MV-4-11 (cell line): ENCODE results near the gene AMPD2.

Source experiments
- DNase-seq: peaks from one replicate; lab custom pipeline; 2025; lab: John Stamatoyannopoulos, UW

AMPD2 gene

DNA sequence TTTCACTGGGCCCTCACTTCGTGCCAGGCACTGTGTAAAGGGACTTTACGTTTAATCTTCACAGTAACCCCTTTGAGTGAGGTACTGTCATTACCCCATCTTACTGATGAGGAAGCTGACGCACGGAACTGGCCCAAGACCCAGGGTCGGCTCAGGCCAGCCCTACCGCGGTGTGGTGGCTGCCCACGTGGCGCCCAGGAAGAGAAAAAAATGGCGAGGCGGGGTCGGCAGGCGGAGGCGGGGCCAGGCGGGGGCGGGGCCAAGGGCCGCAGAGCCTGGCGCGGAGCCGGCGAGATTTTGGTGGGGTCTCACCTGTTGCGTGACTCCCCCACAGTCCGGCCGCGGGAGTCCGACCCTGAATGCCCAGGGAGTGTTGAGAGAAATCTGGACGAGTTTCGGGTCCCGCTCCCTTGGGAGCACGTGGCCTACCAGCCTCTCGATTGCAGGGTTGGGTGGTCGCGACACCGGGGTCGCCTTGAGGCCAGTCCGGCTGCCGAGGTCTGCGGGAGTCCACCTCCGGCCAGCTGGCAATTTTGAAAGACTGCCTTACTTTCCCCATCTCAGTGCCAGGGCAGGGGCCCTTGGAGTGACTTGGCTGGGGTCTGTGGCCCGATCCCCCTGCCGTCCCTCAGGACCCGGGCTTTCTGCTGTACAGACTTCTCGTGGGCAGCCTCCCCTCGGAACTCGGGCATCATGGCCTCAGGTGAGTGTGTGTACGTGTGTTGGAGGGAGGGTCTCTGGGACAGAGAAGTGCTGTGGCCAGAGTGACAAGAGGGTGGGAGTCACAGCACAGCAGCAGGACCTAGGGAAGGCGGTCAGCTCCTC is at the start of gene AMPD2, which contains the start of gene GNAT2:
AMPD2 (plus strand) TSS at position 262 of the 825 bp plus-strand sequence. CDS start 1,339 bp downstream, outside the sequence.
GNAT2 (minus strand) TSS at position 41 of the 825 bp plus-strand sequence. CDS start 6,746 bp downstream, outside the sequence.
- peak; percentile 81 for DNase-seq

DNA sequence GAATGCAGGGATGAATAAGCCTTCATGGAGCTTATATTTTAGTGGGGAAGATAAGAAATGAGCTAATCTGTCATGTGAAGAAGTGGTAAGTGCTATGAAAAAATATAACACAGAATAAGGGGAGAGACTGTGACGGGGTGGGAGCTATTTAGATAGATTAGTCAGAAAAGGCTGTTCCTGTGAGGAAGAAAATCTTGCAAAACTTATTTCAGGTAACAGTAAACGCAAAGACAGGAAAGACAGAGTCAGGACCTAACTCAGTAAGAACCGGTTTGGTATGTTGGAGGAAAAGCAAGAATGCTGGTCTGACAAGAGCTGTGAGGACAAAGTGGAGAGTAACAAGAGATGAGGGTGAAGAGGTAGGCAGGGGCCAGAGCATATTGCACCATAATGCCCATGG is 49.2 kb upstream of the AMPD2 start:
- DNase-seq = no peak

DNA sequence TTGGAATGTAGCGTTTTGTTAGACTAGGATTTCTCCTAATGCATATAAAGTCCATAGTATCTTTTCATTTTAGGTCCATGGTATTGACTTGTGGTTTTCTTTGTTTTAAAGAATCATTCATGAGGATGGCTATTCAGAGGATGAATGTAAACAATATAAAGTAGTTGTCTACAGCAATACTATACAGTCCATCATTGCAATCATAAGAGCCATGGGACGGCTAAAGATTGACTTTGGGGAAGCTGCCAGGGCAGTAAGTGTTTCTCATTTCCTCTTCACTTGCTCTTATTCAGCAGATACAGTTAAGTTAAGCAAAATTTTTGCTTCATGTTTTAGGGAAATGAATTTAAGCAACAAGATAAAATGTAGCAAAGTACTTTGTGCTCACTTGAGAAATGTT is 45.9 kb upstream of the AMPD2 start:
- DNase-seq = peak; percentile 88

DNA sequence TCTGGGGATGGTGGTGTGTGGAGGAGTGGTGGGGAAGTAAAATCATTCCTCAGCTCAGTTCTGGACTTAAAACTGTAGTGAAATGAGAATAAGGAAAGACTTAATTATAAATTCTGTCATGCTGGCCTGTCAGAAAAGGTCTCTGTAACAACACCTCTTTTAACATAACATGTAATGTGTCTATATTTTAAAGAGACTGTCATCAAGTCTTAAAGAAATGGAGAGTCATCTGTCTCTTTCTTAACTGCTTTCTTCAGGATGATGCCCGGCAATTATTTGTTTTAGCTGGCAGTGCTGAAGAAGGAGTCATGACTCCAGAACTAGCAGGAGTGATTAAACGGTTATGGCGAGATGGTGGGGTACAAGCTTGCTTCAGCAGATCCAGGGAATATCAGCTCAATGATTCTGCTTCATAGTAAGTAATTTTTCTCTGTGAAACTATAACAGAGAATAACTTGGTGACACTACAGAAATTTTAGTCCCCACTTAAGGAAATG is 40.6 kb upstream of the AMPD2 start:
- DNase-seq = no peak

DNA sequence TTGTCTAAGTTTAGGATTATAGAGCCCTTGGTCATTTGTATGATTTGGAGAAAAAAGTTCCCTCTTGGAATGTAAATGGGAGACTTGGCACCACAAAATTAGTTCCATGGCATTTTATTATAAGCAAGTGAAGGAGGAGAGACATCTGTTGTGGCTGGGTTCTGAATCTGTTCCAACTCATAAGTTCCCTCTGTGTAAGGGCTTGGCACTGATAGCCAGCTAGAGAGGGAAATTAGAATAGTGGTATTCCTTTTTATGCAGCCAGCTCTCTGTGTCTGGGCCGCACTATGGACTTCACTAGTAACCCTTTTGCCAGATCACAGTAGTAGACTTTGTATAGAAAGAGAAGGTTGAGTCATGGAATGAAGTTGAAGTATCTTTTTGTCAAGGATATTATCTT is 40.1 kb upstream of the AMPD2 start:
- DNase-seq = no peak

DNA sequence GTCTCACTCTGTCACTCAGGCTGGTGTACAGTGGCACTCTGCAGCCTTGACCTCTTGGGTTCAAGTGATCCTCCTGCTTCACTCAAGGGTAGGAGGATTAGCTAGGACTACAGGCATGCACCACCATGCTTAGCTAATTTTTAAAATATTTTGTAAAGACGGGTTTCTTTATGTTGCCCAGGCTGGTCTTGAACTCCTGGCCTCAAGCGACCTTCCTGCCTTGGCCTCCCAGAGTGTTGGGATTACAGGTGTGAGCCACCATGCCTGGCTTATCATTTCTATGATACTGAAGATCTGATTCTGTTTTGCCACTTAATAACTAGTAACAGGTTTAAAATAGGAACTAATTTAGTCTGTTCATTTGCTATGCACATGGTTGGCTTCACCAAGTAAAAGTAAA is 37.6 kb upstream of the AMPD2 start:
- no peak for DNase-seq

DNA sequence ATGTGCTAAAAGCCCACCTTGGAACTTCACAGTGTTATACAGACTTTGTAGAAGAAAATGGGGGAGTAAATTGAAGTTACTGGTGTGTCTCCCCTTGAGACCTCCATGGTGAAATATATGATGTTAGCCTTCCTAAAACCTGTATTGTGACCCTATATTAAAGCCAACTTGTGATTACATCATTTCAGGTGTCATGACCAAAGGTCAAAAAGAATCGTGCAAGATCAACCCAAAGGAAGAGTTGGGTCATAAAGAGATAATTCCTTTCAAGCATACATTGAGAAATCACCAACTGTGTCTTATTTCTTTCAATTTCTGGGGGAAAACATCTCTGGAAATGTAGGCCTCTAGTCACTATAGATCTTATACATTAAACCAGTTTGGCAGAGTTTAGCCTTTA is 34.9 kb upstream of the AMPD2 start:
- DNase-seq = no peak

DNA sequence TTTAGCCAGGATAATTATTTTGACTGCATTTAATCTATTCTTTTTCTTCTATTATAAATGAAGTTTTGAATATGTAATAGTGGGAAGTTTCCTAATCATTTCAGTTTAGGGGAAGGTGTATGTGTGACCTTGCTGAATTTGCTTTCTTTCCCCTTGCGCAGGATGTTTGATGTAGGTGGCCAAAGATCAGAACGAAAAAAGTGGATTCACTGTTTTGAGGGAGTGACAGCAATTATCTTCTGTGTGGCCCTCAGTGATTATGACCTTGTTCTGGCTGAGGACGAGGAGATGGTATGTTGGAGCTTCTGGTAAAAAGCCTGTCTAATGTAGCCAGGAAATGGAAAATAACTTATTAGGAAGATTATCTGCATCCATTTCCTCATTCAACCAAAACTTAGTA is 33.6 kb upstream of the AMPD2 start:
- DNase-seq = no peak

DNA sequence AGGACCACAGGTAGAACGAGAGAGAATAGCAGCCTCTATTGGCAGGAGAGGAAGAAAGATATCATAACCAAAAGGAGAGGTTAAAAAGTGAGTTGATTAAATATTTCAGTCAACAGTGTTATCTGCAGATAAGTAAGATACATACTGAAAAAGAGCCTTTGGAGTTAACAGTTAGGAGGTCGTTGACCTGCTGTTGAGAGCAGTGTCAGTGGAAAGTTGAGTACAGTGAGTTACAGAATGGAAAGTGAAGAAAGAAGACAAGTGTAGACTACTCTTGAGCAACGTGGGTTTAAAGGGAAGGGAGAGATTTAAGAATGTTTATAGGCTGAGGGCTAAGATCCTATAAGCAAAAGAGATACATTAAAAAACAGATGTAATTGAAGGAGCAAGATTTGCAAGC is 30.5 kb upstream of the AMPD2 start:
- DNase-seq = no peak

DNA sequence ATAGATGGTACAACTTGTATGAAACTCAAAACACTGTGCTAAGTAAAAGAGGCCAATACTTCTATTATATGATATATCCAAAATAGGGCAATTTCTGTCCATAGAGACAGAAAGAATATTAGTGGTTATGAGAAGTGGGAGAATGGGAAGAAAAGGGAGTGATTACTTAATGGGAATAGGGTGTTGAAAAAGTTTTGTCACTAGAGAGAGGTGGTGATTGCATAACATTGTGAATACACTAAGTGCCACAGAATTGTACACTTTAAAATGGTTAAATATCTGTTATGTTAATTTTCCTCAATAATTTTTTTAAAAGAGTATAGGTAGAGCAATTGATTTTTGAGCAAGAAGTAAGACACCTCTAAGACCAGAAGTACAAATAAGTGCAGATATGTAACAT is 30.0 kb upstream of the AMPD2 start:
- DNase-seq = no peak

DNA sequence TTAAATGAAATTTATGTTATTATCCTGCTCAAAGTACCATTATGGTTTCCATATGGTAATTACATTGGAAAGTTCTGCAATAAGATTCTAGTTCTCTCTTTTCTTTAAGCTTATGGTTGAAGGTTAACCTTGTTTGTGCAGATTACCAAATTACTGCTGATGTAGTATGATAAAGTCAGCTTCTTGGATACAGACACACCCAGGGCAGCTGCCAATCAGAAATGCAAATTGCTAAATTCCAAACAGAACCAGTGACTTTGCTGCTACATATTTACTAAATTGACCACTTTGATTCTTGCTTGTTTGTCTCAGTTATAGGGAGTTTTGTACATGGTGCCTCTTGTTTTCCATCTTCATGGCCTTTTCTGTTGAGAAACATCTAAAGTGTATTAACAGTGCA is 26.7 kb upstream of the AMPD2 start:
- no peak for DNase-seq

DNA sequence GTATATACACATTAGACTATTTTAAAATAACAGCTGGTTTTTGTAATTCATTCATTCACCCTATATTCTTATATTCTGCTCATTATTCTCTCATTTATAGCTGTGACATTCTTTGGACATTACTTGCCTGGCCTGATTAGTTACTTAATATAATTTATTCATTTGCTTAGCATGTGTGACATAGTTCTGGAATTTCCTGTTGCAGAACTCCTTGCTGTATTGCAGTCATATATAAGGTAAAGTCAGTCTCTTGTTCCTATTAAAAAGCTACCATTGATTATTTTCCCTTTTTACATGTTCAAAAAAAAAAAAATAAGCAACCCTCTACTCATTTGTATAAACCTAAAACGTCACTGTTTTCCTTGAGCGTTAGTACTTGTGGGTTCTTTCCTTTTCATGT is 24.1 kb upstream of the AMPD2 start:
- DNase-seq = no peak

DNA sequence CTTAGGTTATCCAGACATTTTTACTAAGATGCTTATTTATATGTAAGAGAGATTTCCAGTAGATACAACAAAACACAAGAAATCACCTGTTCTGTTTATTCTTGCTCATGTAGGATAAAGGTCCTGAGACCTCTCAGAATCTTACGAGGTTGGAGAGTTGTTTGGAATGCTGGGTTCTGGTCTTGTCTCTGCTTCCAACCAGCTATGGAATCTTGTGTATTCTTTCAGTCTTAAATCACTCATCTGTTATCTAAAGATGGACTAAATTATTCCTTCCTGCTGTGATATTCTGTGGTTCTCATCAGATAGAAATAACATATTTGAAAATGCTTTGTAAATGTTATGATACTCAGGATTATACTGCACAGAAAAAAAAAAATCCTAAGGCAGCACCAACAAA is 21.5 kb upstream of the AMPD2 start:
- DNase-seq = no peak

DNA sequence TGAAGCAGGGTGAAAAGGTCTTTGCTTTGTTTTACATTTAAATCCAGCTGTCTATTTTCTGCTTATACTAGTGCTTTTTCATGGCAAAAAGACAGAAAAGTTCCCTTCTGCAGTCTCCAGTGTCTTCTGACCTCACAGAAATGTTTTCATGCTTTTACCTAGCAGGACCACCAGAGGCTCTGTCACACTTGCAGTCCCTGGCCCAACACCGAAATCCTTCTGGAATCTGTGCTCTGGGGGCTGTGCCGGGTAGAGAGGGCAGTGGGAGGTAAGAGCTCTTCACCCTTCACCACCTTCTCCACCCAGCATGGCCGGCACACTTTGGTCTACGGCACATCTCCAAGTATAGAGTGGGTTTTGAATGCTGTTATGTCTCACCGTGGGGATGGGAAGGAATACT is 21.0 kb upstream of the AMPD2 start:
- no peak for DNase-seq

DNA sequence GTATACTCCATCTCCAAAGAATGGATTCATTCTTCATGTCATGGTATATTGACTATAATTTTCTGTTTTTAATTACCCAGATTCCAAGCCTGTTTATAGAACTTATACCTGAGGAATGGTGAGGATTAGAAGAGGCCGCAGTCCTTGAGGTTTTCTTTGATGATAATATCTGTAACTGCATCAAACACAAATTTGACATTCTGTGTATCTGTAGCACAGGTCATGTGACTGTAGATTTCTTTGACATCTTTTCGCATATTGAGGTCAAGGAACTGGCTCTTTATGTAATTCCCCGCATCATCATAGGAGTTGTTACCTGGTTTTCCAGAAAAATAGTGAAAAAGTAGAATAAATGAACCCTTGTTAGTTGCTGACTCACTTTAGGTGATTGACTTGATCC is 16.4 kb upstream of the AMPD2 start:
- no peak for DNase-seq

DNA sequence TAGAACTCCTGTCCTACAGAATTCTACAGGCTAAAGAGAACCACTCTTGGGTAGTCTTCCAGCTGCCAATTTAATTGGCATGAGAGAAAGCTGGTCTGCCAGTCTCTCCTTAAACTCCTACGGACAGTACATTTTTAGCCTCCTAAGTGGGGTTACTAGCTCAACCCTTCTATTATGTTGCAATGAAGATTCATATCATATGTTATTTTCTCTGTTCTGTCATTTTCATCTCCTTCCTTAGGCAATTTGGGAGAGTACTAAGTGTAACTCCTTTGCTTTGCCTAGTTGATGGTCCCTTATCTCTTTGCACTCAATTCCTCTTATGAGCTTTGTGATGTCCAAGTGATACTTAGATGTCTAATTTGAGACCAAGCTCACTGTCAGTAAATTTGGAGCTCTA is 14.3 kb upstream of the AMPD2 start:
- no peak for DNase-seq

DNA sequence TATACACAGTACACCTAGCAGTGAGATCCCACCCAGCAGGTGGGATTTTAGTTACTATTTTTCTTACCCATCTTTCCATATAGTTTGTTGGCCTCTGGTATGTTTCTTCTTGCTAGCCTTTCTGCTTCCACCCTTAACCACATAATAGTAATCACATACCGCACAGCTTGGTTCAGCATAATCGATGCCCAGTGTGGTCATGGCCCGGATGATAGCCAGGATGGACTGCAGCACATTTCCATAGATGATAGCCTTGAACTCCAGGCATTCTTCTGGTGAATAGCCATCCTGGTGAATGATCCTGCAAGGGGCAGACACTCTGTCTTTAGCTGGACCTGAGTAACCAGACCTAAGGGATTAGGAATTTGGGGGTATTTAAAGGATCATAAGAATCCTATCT is 9.8 kb upstream of the AMPD2 start:
- no peak for DNase-seq

DNA sequence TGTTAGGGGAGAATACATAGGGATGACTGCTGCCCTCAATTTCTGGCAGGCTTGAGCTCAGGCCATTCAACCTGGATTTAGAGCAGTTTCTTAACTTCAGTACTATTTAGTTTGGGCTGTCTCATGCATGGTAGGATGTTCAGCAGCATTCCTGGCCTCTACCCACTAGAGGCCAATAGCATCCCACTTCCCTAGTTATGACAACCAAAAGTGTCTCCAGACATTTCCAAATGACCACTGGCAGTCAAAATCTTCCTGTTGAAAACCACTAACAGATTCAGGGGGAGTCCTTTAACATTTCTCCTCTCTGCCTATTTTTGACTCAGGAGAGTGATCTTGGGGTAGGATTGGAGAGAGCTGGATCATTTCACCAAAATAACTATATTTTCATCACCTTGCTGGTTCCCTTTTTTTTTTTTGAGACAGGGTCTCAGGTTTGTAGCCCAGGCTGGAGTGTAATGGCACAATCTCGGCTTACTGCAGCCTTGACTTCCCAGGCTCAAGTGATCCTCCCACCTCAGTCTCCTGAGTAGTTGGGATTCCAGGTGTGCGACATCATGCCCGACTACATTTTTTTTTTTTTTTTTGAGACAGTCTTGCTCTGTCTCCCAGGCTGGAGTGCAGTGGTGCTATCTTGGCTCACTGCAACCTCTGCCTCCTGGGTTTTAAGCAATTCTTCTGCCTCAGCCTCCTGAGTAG is 8.9 kb upstream of the AMPD2 start:
- DNase-seq = peak; percentile 16

DNA sequence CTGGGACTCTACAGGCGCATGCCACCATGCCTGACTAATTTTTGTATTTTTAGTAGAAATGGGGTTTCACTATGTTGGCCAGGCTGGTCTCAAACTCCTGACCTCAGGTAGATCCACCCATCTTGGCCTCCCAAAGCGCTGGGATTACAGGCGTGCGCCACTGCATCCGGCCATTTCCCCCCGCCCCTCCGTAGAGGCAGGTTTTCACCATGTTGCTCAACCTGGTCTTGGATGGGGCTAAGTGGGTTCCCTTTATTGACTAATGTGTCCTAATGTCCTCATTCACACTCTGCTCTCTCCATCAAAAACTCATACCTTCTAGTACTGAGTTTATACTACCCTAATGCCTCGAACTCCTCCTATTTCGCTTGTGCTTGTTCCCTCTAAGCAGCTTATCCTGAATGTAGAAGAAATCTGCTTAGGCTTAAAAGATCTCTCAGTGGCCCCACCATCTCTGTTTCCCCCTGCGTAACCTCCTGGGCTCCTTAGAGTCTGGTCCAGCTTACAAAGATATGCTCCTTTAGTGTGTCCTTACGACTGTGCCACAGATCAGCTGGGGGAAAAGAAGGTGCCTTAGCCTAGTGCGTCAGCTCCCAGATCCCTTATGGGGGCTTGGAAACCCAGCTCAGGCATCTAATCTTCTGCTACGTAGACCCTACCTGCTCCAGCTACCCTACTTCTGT is 8.2 kb upstream of the AMPD2 start:
- DNase-seq = no peak

DNA sequence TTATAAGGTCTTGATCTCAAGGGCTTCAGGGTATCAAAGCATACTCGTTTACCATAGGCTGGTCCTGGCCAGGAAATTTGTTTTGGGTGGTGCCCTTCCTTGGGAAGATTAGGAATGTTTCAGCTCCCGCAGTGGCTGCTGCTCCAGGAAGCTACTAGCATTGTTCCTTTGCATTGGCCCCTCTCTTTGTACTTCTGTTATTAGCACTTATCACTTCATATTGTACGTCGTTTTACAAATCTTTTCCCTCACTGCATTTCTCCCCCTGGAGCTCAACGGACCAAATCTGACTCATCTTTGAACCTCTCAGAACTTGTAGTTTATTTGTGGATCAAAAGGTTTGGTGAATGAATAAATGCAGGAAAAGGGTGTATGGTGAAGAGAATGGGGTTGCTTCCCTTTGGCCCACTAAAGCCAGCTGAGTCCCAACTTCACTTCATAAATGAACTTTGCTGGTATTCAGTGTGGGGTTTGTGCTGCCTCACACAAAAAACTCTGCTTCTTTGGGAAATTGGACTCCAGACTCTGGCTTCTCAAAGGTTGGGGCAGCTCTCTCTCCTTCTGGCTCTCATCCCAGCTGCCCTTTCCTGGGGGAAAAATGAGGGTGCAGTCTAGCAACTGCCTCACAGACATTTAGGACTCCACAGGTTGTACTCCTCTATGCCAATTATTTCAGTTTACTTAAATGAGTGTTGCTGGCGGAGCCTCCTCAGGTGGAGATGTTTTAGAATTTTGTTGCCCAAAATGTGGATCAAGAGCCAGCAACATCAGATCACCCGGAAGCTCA is 6.1 kb upstream of the AMPD2 start:
- no peak for DNase-seq

DNA sequence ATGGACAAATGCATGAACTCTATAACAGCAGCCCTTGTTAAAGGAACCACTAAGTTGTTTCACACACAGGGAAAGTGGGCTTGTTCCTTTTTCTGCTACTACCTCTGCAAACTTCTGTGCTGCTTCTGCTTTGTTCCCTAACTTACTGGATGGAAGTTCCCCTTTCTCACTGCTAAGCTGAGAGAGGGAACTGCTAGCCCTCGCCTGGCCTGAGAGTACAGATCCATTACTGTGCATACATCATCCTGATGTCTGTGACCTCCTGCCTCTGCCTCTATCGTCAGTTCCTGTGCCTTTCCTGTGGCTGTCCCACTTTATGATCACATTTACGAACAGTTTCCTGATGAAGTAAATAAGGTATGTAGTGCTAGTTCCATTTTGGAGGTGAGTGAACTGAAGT is 3.8 kb upstream of the AMPD2 start:
- peak; percentile 99 for DNase-seq

DNA sequence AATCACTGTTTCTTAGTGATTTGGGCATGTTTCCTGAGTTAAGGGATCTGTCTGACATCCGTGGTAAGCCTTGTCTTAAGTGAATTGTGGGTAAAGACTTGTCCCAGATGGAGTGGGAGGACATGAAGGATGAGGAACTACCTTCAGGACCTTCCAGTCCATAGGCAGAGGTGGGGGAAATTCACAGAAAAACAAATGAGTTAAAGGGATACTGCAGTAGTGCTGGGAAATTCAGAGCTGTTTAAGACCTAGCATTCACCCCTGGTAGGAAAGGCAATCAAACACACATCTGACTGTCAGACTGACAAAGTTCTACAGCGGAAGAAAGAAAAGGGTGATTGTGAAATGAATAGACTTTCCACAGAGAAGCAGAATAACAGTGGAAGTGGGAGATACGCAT is 3.2 kb upstream of the AMPD2 start:
- peak; percentile 43 for DNase-seq
